ENCODE data around the gene PALLD.

Gene PALLD

DNA sequence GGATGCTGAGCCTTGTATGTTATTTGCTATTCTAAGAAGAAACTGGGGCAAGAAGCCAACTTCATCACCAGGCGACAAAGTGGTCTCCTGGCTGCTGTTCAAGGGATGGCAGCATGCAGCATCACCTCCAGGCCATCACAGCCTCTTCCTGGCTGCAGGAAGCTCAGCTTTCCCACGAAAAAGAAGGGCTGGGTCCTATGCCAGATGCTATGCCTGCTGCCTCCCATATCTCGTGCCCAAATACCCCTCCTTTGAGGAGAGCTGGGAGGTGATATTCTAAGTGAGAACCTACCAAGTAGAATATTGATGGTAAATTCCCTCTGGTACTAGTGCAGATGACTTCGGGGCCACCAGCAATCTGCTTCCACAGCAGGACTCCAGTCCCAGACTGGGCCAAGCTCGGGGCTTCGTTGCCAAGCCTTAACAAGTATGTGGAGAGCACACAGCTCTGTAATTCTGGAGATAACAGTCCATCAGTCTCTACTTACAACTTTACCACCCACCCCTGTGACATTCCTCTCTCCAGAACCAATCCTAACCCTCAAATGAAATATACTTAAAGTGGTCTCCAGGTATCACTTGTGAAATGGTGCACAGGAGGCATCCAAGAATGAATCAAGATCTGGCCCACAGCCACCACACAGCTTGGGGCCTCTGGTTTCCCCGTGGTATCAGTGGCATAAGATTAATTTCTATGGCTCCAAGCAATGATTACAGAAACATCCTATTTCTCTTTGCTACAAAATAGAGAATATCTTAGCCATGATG, 149.3 kb downstream of the PALLD start:
- no peak for DNase-seq (ENCODE audit: low read depth in 3 of 3)

- DNase-seq (ENCODE audit: low read depth in 3 of 3), result no peak
These were observed 151.0 kb downstream of the PALLD start for GRCh38 chr4:168647646-168648375.

DNA sequence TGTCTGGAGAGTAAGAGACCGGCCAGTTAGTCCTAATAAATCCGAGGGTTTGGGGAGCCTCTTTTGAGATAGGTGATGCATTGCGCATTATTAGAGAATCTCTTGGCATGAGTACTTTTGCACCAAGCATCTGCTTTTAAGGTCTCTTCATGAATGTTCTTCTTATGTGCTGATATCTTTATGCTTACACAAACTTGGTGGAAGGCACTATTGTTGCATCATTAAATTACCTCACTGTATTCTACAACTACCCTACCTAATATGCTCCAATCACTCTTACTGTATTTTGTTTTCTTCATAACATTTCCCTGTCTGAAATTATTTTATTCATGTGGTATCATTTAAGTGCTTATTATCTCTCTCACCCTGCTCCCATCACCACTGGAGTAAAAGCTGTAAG, 151.6 kb downstream of the PALLD start:
- DNase-seq (ENCODE audit: low read depth in 3 of 3), result no peak

DNA sequence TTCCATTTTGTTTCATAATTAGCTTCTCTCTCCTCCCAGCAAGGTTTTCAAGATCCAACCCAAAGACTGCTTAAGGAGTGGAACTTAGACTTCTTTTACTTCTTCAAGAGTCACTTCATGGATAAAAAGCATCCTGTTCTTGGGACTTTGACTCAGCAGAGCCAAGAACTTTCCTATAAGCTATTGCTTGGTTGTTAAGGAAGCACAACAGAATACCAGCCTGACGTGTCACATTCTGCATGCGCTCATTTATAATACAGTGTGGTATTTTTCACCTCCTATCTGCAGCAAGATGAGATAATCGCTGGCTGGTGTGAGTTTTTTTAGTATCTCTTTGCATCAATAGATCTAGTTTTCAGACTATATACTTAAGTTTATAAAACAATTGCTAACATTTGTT, 152.1 kb downstream of the PALLD start:
- DNase-seq (ENCODE audit: low read depth in 3 of 3), result no peak

- DNase-seq (ENCODE audit: low read depth in 3 of 3), result no peak
These were observed 154.5 kb downstream of the PALLD start for GRCh38 chr4:168651374-168651773.

GRCh38 chr4:168651864-168652263, 155.0 kb downstream of the PALLD start:
- no peak for DNase-seq (ENCODE audit: low read depth in 3 of 3)

GRCh38 chr4:168652755-168653154, 155.9 kb downstream of the PALLD start:
- DNase-seq (ENCODE audit: low read depth in 3 of 3), result no peak

DNA sequence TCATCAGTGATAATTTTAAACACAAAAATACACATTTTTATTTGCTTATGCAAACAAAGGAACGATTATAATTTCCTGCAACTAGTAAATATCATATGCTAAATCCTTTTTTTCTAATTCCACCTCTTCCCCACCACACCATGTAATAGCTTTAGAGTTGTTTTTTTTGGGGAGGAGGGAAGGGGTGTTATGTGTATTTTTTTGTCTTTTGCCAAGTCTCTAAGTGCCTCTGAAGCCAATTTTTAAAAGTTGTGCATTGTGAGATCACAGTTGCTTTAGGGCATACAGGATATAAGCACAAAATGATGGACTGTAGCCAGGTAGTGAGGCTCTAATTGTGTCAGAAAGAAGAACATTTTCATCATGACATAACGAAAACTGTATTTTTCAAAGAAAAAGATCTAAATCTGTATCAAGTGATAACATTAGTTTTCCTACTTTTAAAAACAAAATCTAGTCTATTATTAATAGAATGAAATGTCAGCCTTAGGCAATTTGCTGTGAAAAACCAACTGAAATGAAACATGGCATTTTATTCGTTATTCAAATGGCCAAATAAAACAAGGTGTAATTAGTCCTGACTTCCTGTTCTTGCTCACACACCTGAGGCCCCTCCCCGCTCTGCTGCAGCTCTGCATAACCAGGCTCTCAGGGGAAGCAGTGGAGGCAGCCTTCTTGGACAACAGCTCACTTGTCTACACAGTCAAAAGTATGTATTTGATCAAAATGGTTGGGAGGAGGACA, 157.4 kb downstream of the PALLD start:
- no peak for DNase-seq (ENCODE audit: low read depth in 3 of 3)

- DNase-seq (ENCODE audit: low read depth in 3 of 3), result no peak
These were observed 158.0 kb downstream of the PALLD start for GRCh38 chr4:168654848-168655174.

DNA sequence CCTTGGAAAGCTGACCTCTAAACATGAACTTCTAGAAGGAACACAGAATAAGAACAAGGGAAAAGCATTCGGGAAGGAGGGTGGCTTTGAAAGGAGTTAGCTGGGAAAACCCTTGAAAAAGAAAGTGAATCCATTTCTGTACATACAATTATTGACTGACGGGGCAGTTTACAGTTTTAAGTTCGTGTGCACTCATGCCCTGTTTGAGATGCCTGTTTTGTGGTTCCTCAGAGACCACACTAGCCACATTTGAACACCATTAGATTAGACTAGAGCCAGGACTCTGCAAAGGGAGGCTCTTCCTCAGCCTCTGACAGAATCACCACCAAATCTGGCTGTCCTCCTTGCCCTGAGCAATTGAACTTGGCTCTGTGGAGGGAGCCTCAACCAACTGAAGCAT, 158.3 kb downstream of the PALLD start:
- DNase-seq (ENCODE audit: low read depth in 3 of 3), result no peak

DNA sequence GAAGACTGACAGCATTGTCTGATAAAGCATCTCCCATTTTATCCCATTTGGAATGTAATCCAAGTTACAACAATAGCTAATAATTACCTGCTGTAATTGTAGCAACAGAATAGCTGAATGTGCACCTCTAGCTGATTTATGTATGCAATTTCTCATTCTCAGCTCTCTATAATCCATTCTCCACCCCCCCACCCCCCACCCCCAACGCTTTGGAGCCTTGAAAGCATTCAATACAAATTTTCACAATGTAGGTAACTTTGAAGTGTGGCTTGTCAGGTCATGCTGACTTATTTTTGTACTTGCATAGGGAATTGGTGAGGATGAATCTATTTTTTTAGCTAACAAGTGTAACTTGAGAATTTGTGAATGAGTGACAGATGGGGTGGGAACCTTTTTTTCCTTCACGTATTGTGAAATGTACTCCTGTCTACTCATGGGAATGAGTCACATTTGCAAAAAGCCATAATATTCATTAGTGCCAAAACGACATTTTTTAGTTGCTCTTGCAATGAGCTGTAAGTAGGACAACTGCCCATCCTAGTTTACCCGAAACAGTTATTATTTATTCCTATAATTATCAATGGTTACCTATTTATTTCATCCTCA, 159.3 kb downstream of the PALLD start:
- DNase-seq (ENCODE audit: low read depth in 3 of 3), result no peak

DNA sequence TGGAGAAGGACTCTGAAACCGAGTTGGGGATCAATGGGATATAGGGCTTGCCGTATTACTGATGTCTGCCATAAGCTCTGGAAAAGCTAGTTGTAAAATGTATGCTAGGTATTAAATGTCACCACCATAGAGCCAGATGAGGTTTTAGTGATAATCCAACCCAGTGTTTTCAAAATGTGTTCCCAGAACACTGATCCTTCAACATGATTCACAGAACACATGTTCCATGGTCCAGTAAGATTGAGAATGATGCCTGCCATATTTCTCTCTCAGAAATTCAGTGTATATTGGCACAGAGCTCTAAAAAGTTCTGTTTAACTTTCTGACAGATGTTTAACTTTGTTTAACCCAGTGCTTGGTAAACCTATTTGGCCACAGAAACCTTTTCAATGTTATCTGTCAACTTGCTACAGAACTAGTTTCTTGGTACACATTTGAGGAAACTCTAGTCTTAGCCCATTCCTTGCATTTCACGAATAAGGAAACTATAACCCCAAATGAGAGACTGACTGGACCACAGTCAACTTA, 160.2 kb downstream of the PALLD start:
- DNase-seq (ENCODE audit: low read depth in 3 of 3), result no peak

DNA sequence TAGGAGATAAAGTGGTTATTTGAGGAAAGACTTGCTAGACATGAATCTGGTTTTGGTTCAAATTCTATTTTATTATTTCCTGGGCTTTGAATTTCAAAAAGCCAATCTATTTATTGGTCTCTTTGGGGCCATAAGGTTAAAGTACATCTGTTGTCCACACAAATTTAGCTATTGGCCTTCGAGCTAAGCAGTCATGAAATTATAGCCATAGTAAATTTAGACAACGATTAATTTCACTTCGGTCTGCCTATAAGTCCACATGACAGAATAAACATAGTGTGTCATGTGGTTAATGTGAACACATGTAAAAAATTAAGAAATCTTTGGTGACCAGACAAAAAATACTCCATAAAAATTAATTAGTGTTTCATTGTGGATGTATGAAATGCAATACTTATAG, 161.9 kb downstream of the PALLD start:
- no peak for DNase-seq (ENCODE audit: low read depth in 3 of 3)

GRCh38 chr4:168659741-168660465, 163.1 kb downstream of the PALLD start:
- DNase-seq (ENCODE audit: low read depth in 3 of 3), result no peak

- no peak for DNase-seq (ENCODE audit: low read depth in 3 of 3)
These were observed 165.6 kb downstream of the PALLD start for GRCh38 chr4:168662297-168662984.

GRCh38 chr4:168664242-168664891, 167.5 kb downstream of the PALLD start:
- no peak for DNase-seq (ENCODE audit: low read depth in 3 of 3)

DNA sequence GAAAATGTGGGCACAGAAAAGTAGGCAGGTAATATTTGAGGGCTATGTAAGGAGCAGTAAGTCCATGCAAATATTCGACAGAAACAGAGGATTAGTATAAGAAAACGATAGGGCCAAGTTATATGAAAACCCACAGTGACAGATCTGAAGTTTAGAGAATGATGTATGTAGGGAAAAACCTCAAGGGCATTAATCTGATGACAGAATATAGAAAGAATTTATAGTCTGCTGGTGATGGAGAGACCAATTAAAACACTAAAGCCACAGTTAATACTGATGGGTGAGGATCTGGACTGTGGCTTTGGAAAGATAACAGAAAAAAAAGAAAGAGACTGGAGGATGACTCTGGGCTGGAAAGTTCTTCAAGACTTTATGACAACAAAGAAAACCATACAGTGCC, 169.7 kb downstream of the PALLD start:
- no peak for DNase-seq (ENCODE audit: low read depth in 3 of 3)

DNA sequence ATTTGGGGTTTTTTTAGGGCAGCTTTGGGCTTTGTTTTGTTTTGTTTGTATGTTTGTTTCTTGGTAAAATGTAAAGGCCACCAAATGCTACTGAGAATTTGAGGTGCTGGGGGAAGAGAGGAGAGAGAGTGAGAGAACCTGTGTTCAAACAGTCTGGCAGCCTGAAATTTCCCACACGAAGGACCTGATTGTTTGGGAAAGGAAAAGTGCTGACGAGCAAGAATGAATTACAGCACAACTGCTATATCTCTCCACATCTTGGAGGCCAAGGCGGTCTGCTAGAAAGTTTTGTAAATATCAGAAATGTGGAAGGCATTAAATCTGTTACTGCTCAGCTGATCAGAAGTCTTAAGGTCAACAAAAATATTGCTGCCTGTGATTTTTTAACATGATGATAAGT, 170.5 kb downstream of the PALLD start:
- DNase-seq (ENCODE audit: low read depth in 3 of 3), result no peak

- no peak for DNase-seq (ENCODE audit: low read depth in 3 of 3)
These were observed 171.1 kb downstream of the PALLD start for GRCh38 chr4:168667921-168668320.

- DNase-seq (ENCODE audit: low read depth in 3 of 3), result no peak
These were observed 176.6 kb downstream of the PALLD start for GRCh38 chr4:168673476-168673875.

Measured in stimulated activated CD4-positive, alpha-beta T cell treated with anti-CD3 and anti-CD28 coated beads, TNF-alpha, amount 100 ng/mL, for 24 hours (primary cell).